Measurements from ENCODE around the gene PRXL2B. TPM values are rescaled to one million over a fixed set of nuclear protein-coding genes. Genes with fewer than 3 reads are reported as not detected.

The PRXL2B gene
- total RNA-seq, 1 experiment from 2014 or later, result 40.7 TPM

DNA sequence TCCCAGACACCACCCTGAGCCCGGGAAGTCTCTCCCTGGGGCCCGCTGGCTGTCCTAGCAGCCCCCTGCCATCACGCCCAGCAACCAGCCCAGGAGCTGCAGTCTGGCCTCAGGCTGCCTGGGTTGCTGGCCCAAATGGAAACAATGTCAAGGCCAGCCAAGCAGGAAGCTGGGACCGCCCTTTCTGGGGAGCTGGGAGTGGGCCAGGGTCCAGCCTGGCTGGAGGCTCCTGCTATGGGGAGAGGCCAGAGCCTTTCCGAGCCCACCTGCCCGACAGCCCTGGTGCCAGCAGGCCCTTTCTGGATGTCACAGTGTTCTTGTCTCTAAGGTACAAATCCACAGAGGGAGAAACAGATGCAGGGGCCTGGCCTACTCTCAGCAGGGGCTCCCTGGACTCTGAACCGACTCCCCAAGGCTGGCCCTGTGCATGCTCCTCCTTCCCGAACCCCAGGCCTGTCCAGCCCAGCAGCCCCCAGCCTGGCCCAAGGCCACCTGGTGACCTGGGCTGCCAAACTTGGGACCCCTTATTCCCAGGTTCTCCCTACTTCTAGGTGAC is 47.4 kb downstream of the PRXL2B start:
- DNase-seq, result no peak
- Histone ChIP-seq H3K23me2 (ENCODE audit: insufficient read length, low read depth, low read length, poor library complexity, severe bottlenecking) (peaks cover 2% of the 10 kb centered on the region), H2BK15ac (ENCODE audit: low read depth, low read length) (no peak overlapping the region), H2BK12ac (ENCODE audit: insufficient read length, low read depth, low read length) (no peak overlapping the region), H2AK5ac (ENCODE audit: insufficient read length, low read length) (no peak overlapping the region), H2BK5ac (ENCODE audit: insufficient read length, low read length) (no peak overlapping the region), H4K5ac (ENCODE audit: insufficient read length, low read depth, low read length) (no peak overlapping the region), H3K4me2 (ENCODE audit: insufficient read depth, insufficient read length, low read length) (no peak overlapping the region), H3K9ac (ENCODE audit: extremely low read depth, insufficient read length, low read length) (no peak overlapping the region), H3K27me3 (ENCODE audit: insufficient read depth, low read length) (peaks cover 11% of the 10 kb centered on the region; the same call in 1 of the 2 replicates), H2AFZ (ENCODE audit: low read length) (no peak overlapping the region), H2BK120ac (ENCODE audit: low read depth, low read length, poor library complexity, severe bottlenecking) (no peak overlapping the region), H4K91ac (ENCODE audit: insufficient read length, low read depth, low read length) (no peak overlapping the region), H4K20me1 (ENCODE audit: control insufficient read depth, insufficient read depth, insufficient read length) (peaks cover 2% of the 10 kb centered on the region), H3K18ac (ENCODE audit: insufficient read length, low read depth, low read length) (no peak overlapping the region), H3K4ac (ENCODE audit: low read depth, low read length) (no peak overlapping the region), H3K23ac (ENCODE audit: insufficient read length, low read depth, low read length) (no peak overlapping the region), H3T11ph (ENCODE audit: low read length) (no peak overlapping the region), H3K9me3 (ENCODE audit: control insufficient read depth, low read depth, low read length) (peaks cover 6% of the 10 kb centered on the region), H2BK20ac (ENCODE audit: low read depth, low read length, poor library complexity, severe bottlenecking) (no peak overlapping the region), H3K27ac (ENCODE audit: insufficient read length, low read depth, low read length) (no peak overlapping the region), H3K79me2 (ENCODE audit: insufficient read depth, low read length) (no peaks in the 10 kb centered on the region), H3K14ac (ENCODE audit: insufficient read depth, low read length) (no peak overlapping the region), H3K4me1 (ENCODE audit: insufficient read depth, low read length) (no peaks in the 10 kb centered on the region), H3K56ac (ENCODE audit: insufficient read length, low read depth, low read length) (no peak overlapping the region), H4K8ac (replicated peaks; ENCODE audit: insufficient read length, low read depth, low read length) (no peak overlapping the region), H3K79me1 (ENCODE audit: insufficient read depth, low read depth, low read length, poor library complexity, severe bottlenecking) (no peaks in the 10 kb centered on the region)
- Mint-ChIP-seq H3K27me3 (ENCODE audit: low read depth) (peaks cover 70% of the 10 kb centered on the region), H3K4me1 (peaks cover 14 to 32% of the 10 kb centered on the region in 2 experiments), H3K27ac (no peak overlapping the region), H3K4me3 (no peak overlapping the region), H3K9me3 (peaks cover 24 to 31% of the 10 kb centered on the region in 2 experiments), H3K36me3 (ENCODE audit: insufficient read depth in 1 of 3, low read depth in 3 of 3) (peaks cover 7 to 13% (median 13%) of the 10 kb centered on the region in 3 experiments)
- TF ChIP-seq, protein P1, sequence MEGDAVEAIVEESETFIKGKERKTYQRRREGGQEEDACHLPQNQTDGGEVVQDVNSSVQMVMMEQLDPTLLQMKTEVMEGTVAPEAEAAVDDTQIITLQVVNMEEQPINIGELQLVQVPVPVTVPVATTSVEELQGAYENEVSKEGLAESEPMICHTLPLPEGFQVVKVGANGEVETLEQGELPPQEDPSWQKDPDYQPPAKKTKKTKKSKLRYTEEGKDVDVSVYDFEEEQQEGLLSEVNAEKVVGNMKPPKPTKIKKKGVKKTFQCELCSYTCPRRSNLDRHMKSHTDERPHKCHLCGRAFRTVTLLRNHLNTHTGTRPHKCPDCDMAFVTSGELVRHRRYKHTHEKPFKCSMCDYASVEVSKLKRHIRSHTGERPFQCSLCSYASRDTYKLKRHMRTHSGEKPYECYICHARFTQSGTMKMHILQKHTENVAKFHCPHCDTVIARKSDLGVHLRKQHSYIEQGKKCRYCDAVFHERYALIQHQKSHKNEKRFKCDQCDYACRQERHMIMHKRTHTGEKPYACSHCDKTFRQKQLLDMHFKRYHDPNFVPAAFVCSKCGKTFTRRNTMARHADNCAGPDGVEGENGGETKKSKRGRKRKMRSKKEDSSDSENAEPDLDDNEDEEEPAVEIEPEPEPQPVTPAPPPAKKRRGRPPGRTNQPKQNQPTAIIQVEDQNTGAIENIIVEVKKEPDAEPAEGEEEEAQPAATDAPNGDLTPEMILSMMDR (conservative IDR thresholded peaks at IDR 0.05), result no peak
- no CpG with 5 or more reads among the region's 8 CpGs for WGBS (ENCODE audit: extremely low coverage, insufficient read length, low lambda C conversion rate)
